Prostate gland (tissue), 2 donors: Measurements from ENCODE around the gene TUBB4A. TPM values are rescaled to one million over a fixed set of nuclear protein-coding genes. Genes with fewer than 3 reads are reported as not detected.

Source experiments
- DNase-seq: peaks from one replicate; pipeline ENCODE4 v3.0.0-alpha.2; 2019; ENCODE audit warnings: low spot score
- H3K27ac ChIP-seq, 2 donors: fragments of 200-600 bp; sonication (generic); 2 replicates each; pipeline ENCODE4 v1.5.1; 2017 to 2019
- H3K27me3 ChIP-seq: fragments of 200-600 bp; sonication (generic); replicated peaks from 2 replicates; pipeline ENCODE4 v1.5.1; 2019; ENCODE audit not compliant: insufficient read depth
- H3K36me3 ChIP-seq, 2 donors: fragments of 200-600 bp; sonication (generic); 1 replicate in 1 of 2; 2 replicates in 1 of 2; pipeline versions ENCODE4 v1.5.1 to v1.8.1; 2017 to 2019
- H3K4me1 ChIP-seq: fragments of 200-600 bp; sonication (generic); replicated peaks from 2 replicates; pipeline ENCODE4 v1.5.1; 2019
- H3K4me3 ChIP-seq, 2 donors: fragments of 200-600 bp; sonication (generic); 2 replicates each; pipeline ENCODE4 v1.5.1; 2017 to 2019
- H3K9me3 ChIP-seq: fragments of 200-600 bp; sonication (generic); 2 replicates; pipeline ENCODE4 v1.5.1; 2017
- POLR2A ChIP-seq: fragments of 450-650 bp; IDR thresholded peaks from one replicate; pipeline ENCODE4 v1.6.1; 2016; ENCODE audit warnings: antibody characterized with exemption, mild to moderate bottlenecking
- POLR2AphosphoS5 ChIP-seq: sonication (generic); formaldehyde crosslinking; IDR thresholded peaks from one replicate; pipeline ENCODE4 v1.6.1; 2017; ENCODE audit warnings: antibody characterized with exemption
- WGBS: methylation state at CpG from one replicate; pipeline ENCODE4 v1.1.5; 2018; 5-methylcytosine and 5-hydroxymethylcytosine counted together
- intact Hi-C: fragments of 100-400 bp; cut with DNase I; formaldehyde crosslinking; loops from one replicate; pipeline ENCODE4 v1.14.2; 2022
- total RNA-seq, 2 donors: library from RNA; depleted of rRNA; stranded (reverse); fragments of >200 nt; gene quantifications; one replicate each; pipeline ENCODE4 v1.1.0, GENCODE V29; 2016
- TF ChIP-seq, protein P1 (sequence below), 4 experiments: fragments of 200-600 bp in 2 of 4; fragments of 450-650 bp in 2 of 4; sonication (generic) in 2 of 4; IDR thresholded peaks; 1 replicate in 3 of 4; 2 replicates in 1 of 4; pipeline ENCODE4 v1.5.1; 2016 to 2019; ENCODE audit warnings: antibody characterized with exemption in 4 of 4, mild to moderate bottlenecking in 2 of 4, moderate library complexity in 2 of 4

Gene TUBB4A
- total RNA-seq, 2 donors from 2014 or later = 0.23 to 100 TPM

DNA sequence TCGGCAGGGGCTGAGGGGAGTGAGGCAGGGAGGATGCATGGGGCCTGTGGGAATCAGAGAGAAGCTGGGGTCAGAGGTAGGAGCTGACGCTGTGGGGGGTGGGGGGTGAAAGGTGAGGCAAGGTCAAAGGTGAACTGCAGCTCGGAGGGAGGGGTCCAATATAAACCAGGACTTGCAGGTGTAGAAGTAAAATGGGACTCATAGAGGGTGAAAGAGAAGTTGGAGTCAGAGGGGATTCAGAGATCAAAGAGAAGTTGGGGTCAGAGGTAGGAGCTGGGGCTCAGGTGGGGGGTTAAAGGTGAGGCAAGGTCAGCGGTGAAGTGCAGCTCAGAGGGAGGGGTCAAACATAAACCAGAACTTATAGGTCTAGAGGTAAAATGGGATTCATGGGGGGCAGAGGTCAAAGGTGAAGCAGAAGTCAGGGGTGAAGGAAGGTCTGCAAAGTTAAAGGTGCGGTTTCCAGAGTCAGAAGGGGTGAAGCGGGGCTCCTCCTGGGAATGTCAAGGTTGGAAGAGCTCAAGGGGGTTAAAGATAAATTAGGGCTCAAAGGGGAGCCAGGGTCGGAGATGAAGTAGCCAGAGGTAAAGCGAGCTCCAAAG, 7.6 kb downstream of the TUBB4A start:
- DNase-seq = no peak
- no peaks in the 10 kb centered on the region for H3K9me3 ChIP-seq
- 83% methylated on average over 8 of the region's 8 CpGs for WGBS
- no peak overlapping the region for H3K4me3 ChIP-seq
- intact Hi-C loops = no loop called here
- H3K4me1 ChIP-seq = no peaks in the 10 kb centered on the region
- H3K36me3 ChIP-seq = no peaks in the 10 kb centered on the region
- no peak overlapping the region for H3K27ac ChIP-seq
- TF ChIP-seq, protein P1, sequence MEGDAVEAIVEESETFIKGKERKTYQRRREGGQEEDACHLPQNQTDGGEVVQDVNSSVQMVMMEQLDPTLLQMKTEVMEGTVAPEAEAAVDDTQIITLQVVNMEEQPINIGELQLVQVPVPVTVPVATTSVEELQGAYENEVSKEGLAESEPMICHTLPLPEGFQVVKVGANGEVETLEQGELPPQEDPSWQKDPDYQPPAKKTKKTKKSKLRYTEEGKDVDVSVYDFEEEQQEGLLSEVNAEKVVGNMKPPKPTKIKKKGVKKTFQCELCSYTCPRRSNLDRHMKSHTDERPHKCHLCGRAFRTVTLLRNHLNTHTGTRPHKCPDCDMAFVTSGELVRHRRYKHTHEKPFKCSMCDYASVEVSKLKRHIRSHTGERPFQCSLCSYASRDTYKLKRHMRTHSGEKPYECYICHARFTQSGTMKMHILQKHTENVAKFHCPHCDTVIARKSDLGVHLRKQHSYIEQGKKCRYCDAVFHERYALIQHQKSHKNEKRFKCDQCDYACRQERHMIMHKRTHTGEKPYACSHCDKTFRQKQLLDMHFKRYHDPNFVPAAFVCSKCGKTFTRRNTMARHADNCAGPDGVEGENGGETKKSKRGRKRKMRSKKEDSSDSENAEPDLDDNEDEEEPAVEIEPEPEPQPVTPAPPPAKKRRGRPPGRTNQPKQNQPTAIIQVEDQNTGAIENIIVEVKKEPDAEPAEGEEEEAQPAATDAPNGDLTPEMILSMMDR (IDR thresholded peaks at IDR 0.05) = no peak
- TF ChIP-seq POLR2AphosphoS5 (no peak), POLR2A (no peak)
- H3K27me3 ChIP-seq = no peaks in the 10 kb centered on the region

DNA sequence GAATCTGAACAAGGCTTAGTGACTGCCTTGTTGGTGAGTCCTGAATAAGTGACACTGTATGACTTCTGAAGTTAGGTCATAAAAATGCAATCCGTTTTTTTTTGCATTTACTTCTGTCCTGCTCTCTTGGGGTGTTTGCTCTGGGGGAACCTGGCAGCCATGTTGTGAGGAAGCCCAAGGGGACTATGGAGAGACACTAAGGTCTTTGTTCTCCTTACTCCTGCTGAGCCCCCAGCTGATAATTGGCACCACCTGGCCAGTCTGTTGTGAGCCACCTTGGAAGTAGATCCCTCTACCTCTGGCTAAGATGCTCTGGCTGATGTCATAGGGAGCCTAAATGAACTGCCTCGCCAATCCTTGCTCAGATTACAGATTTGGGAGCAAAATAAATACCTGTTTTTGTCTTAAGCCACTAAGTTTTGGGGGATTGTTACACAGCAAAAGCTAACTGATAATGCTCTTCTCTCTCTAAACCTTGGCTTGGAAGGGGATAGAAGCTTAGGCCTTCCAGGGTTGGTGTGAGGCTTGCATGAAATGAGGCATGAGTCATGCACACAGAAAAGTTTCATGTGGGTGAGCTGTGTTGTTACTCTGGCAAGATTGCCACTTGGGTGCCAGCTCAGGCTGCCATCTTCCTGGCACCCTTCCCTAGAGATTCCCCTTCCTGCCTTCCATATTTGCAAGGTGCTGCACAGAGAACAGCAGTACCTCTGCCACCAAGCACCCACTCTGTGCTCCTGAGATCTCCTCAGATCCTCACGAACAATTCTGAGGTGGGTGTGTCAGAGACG, 10.1 kb downstream of the TUBB4A start:
- intact Hi-C loops = no loop called here
- Histone ChIP-seq H3K36me3 (no peaks in the 10 kb centered on the region), H3K27ac (no peak overlapping the region), H3K4me1 (no peaks in the 10 kb centered on the region), H3K4me3 (no peak overlapping the region), H3K9me3 (no peaks in the 10 kb centered on the region), H3K27me3 (no peaks in the 10 kb centered on the region)
- TF ChIP-seq, protein P1 (IDR thresholded peaks at IDR 0.05) = no peak
- TF ChIP-seq POLR2AphosphoS5 = no peak
- no peak for TF ChIP-seq POLR2A
- WGBS = 77% methylated on average over 4 of the region's 4 CpGs
- no peak for DNase-seq

DNA sequence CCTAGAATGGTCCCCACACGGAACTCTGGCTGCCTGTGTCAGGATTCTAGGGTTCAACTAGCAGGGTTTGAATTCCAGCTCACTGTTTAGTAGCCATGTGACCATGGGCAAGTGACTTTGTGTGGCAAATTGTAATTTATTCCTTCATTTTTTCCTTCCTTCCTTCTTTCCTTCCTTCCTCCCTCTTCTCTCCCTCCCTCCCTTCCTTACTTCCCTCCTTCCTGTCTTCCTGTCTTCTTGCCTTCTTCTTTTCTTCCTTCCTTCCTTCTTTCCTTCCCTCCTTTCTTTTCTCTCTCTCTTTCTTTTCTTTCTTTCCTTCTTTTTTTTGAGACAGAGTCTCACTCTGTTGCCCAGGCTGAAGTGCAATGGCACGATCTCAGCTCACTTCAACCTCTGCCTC, 12.0 kb downstream of the TUBB4A start:
- H3K4me1 ChIP-seq = no peaks in the 10 kb centered on the region
- no peaks in the 10 kb centered on the region for H3K27me3 ChIP-seq
- intact Hi-C loops = no loop called here
- H3K4me3 ChIP-seq = no peak overlapping the region
- WGBS = 66% methylated on average over 2 of the region's 2 CpGs
- no peak overlapping the region for H3K27ac ChIP-seq
- TF ChIP-seq POLR2AphosphoS5 (no peak), POLR2A (no peak)
- TF ChIP-seq, protein P1 (IDR thresholded peaks at IDR 0.05) = no peak
- no peaks in the 10 kb centered on the region for H3K36me3 ChIP-seq
- no peaks in the 10 kb centered on the region for H3K9me3 ChIP-seq
- no peak for DNase-seq

DNA sequence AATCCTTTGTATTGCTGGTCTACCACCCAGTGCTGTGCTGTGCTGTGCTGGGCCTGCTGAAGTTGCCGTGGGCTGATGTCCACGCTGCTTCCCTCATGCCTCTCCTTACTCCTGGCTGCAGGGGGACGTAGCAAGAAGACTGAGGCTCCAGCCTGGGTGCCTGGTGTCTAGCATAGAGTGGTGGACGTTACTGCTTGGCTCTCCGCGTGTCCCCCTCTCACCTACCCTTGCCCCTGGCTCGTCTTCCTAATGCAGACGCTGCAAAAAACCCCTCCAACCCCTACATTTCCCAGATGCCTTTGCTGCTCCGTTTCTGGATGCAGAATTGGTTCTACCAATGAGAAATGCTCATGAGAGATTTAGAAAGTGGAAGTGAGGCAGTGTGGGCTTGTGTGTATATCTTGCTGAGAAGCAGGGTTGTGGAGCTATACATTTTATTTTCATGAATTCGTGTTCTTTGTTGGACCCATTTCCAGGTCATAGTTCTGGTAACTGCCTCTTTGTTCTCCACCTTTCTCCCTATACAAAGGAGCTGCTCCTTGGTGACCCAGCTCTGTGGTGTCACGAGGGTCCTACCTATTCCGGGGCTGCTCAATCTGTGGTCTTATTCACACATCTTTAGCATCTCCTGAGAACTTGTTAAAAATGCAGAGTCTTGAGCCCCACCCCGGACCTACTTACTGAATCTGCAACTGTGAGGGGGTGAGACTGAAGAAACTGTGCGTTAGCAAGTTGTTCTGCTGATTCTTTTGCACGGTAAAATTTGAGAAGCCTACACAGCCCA, 12.6 kb downstream of the TUBB4A start:
- H3K36me3 ChIP-seq = no peaks in the 10 kb centered on the region
- no peak overlapping the region for H3K27ac ChIP-seq
- H3K4me1 ChIP-seq = no peaks in the 10 kb centered on the region
- TF ChIP-seq, protein P1 (IDR thresholded peaks at IDR 0.05) = no peak
- TF ChIP-seq POLR2A = no peak
- TF ChIP-seq POLR2AphosphoS5 = no peak
- intact Hi-C loops = no loop called here
- H3K27me3 ChIP-seq = no peaks in the 10 kb centered on the region
- no peaks in the 10 kb centered on the region for H3K9me3 ChIP-seq
- no peak for DNase-seq
- WGBS = 46% methylated on average over 15 of the region's 15 CpGs
- H3K4me3 ChIP-seq = no peak overlapping the region
